Activated T-cell treated with anti-CD3 and anti-CD28 coated beads, Interleukin-2, amount 50 U/mL, for 4 hours (primary cell): ENCODE data around the gene P2RX6. TPM values are rescaled to one million over a fixed set of nuclear protein-coding genes. Genes with fewer than 3 reads are reported as not detected.
"Not testable (repeated sequence)": the region's sequence is repeated elsewhere in the genome, so short reads cannot be mapped to it uniquely, and the experiment has no call there.

Experiments used
- ATAC-seq, 2 donors: fragments of 200-7000 bp; cut with Tn5 transposase; one replicate each; pipeline ENCODE4 v1.10.0; 2021
- DNase-seq: peaks from one replicate; pipeline ENCODE4 v3.0.0-alpha.2; 2020
- H3K27me3 Mint-ChIP-seq: one replicate; pipeline ENCODE4 v1.8.0; 2021; ENCODE audit warnings: low read depth, mixed read lengths
- H3K36me3 Mint-ChIP-seq: one replicate; pipeline ENCODE4 v1.8.0; 2022; ENCODE audit warnings: mixed read lengths; ENCODE audit not compliant: insufficient read depth
- H3K4me1 Mint-ChIP-seq: one replicate; pipeline ENCODE4 v1.8.0; 2021; ENCODE audit warnings: low read depth, mixed read lengths
- H3K4me3 Mint-ChIP-seq: one replicate; pipeline ENCODE4 v1.8.0; 2021; ENCODE audit warnings: mild to moderate bottlenecking, moderate library complexity, mixed read lengths
- H3K9me3 Mint-ChIP-seq: one replicate; pipeline ENCODE4 v1.8.0; 2021; ENCODE audit warnings: mixed read lengths
- total RNA-seq, 3 donors: library from RNA; stranded (reverse); gene quantifications; one replicate each; pipeline ENCODE4 v1.2.1, GENCODE V29; 2021

P2RX6 gene
- total RNA-seq, 3 donors from 2014 or later: 0.13 TPM; not detected in 2

GRCh38 chr22:21041937-21042336 lies 27.0 kb downstream of the P2RX6 start:
- Mint-ChIP-seq H3K4me1 (peaks cover 27% of the 10 kb centered on the region), H3K9me3 (no peaks in the 10 kb centered on the region), H3K27me3 (peaks cover 25% of the 10 kb centered on the region), H3K36me3 (no peaks in the 10 kb centered on the region), H3K4me3 (no peak overlapping the region)
- no peak for ATAC-seq
- DNase-seq: no peak

- no peak for DNase-seq
- Mint-ChIP-seq H3K27me3 (peaks cover 25% of the 10 kb centered on the region), H3K4me3 (no peak overlapping the region), H3K9me3 (no peaks in the 10 kb centered on the region), H3K36me3 (no peaks in the 10 kb centered on the region), H3K4me1 (peaks cover 27% of the 10 kb centered on the region)
- no peak for ATAC-seq
These were observed 28.3 kb downstream of the P2RX6 start for GRCh38 chr22:21042978-21043859.

- no peak for DNase-seq
- H3K4me1 Mint-ChIP-seq: peaks cover 27% of the 10 kb centered on the region
- no peak overlapping the region for H3K4me3 Mint-ChIP-seq
- ATAC-seq: no peak
- H3K27me3 Mint-ChIP-seq: peaks cover 25% of the 10 kb centered on the region
- no peaks in the 10 kb centered on the region for H3K36me3 Mint-ChIP-seq
- no peaks in the 10 kb centered on the region for H3K9me3 Mint-ChIP-seq
These were observed 29.0 kb downstream of the P2RX6 start for GRCh38 chr22:21043860-21044535.

- peak overlapping the region; percentile 59 for H3K4me3 Mint-ChIP-seq
- peaks cover 27% of the 10 kb centered on the region for H3K4me1 Mint-ChIP-seq
- no peaks in the 10 kb centered on the region for H3K36me3 Mint-ChIP-seq
- no peaks in the 10 kb centered on the region for H3K9me3 Mint-ChIP-seq
- DNase-seq (no peak), ATAC-seq (peak; percentile 47 to 48)
- peaks cover 21% of the 10 kb centered on the region for H3K27me3 Mint-ChIP-seq
These were observed 30.1 kb downstream of the P2RX6 start for GRCh38 chr22:21044931-21045584.

- Mint-ChIP-seq H3K27me3 (peaks cover 21% of the 10 kb centered on the region), H3K36me3 (no peaks in the 10 kb centered on the region), H3K4me3 (peak within 1 kb of the TSS; percentile 59), H3K9me3 (no peaks in the 10 kb centered on the region), H3K4me1 (peaks cover 27% of the 10 kb centered on the region)
- peak; percentile 46 for DNase-seq
- peak; percentile 98 to 99 for ATAC-seq
These were observed 30.8 kb downstream of the P2RX6 start, which contains the start of gene LRRC74B for GRCh38 chr22:21045585-21046294. Gene LRRC74B (plus strand): TSS chr22:21045946. CDS start chr22:21045987, 41 bp downstream.

- DNase-seq: no peak
- peaks cover 27% of the 10 kb centered on the region for H3K4me1 Mint-ChIP-seq
- H3K4me3 Mint-ChIP-seq: no peak overlapping the region
- ATAC-seq: no peak
- no peaks in the 10 kb centered on the region for H3K36me3 Mint-ChIP-seq
- peaks cover 21% of the 10 kb centered on the region for H3K27me3 Mint-ChIP-seq
- no peaks in the 10 kb centered on the region for H3K9me3 Mint-ChIP-seq
These were observed 32.2 kb downstream of the P2RX6 start for GRCh38 chr22:21047035-21047661.

GRCh38 chr22:21047730-21048129 lies 32.8 kb downstream of the P2RX6 start:
- no peaks in the 10 kb centered on the region for H3K36me3 Mint-ChIP-seq
- no peak overlapping the region for H3K4me3 Mint-ChIP-seq
- H3K27me3 Mint-ChIP-seq: peaks cover 19% of the 10 kb centered on the region
- H3K9me3 Mint-ChIP-seq: no peaks in the 10 kb centered on the region
- DNase-seq: no peak
- ATAC-seq: no peak
- peaks cover 27% of the 10 kb centered on the region for H3K4me1 Mint-ChIP-seq

GRCh38 chr22:21048448-21048847 lies 33.5 kb downstream of the P2RX6 start:
- not testable (repeated sequence) for H3K36me3 Mint-ChIP-seq, ATAC-seq, H3K4me3 Mint-ChIP-seq, DNase-seq, H3K9me3 Mint-ChIP-seq
- Mint-ChIP-seq H3K4me1 (peaks cover 22% of the 10 kb centered on the region), H3K27me3 (peaks cover 12% of the 10 kb centered on the region)

- peaks cover 18% of the 10 kb centered on the region for H3K4me1 Mint-ChIP-seq
- not testable (repeated sequence) for H3K36me3 Mint-ChIP-seq, DNase-seq, H3K27me3 Mint-ChIP-seq, ATAC-seq, H3K9me3 Mint-ChIP-seq, H3K4me3 Mint-ChIP-seq
These were observed 34.0 kb downstream of the P2RX6 start for GRCh38 chr22:21048965-21049364.

GRCh38 chr22:21051145-21051830 lies 36.3 kb downstream of the P2RX6 start:
- no peaks in the 10 kb centered on the region for H3K36me3 Mint-ChIP-seq
- DNase-seq (no peak), ATAC-seq (no peak)
- H3K9me3 Mint-ChIP-seq: no peaks in the 10 kb centered on the region
- peaks cover 1% of the 10 kb centered on the region for H3K27me3 Mint-ChIP-seq
- peaks cover 9% of the 10 kb centered on the region for H3K4me1 Mint-ChIP-seq
- no peak overlapping the region for H3K4me3 Mint-ChIP-seq

GRCh38 chr22:21051831-21052400 lies 37.0 kb downstream of the P2RX6 start:
- DNase-seq (no peak), ATAC-seq (no peak)
- no peak overlapping the region for H3K4me3 Mint-ChIP-seq
- H3K27me3 Mint-ChIP-seq: peaks cover 6% of the 10 kb centered on the region
- peaks cover 16% of the 10 kb centered on the region for H3K4me1 Mint-ChIP-seq
- no peaks in the 10 kb centered on the region for H3K9me3 Mint-ChIP-seq
- no peaks in the 10 kb centered on the region for H3K36me3 Mint-ChIP-seq

- ATAC-seq (no peak), DNase-seq (no peak)
- Mint-ChIP-seq H3K4me3 (no peak overlapping the region), H3K36me3 (no peaks in the 10 kb centered on the region), H3K27me3 (peaks cover 6% of the 10 kb centered on the region), H3K4me1 (peaks cover 17% of the 10 kb centered on the region), H3K9me3 (no peaks in the 10 kb centered on the region)
These were observed 37.9 kb downstream of the P2RX6 start for GRCh38 chr22:21052715-21053459.
